Measurements from ENCODE around the gene DMRTC2.

- no peak for TF ChIP-seq CTCF (IDR thresholded peaks at IDR 0.05; ENCODE audit: low read depth, low read length, poor library complexity, severe bottlenecking)
- TF ChIP-seq EZH2phosphoT487 (IDR thresholded peaks at IDR 0.05; ENCODE audit: borderline replicate concordance, low read length), result no peak
Measured at GRCh38 chr19:41848666-41849065, 3.8 kb downstream of the DMRTC2 start.

All from DOHH2 (cell line).